Measurements from ENCODE around the gene EMILIN1. TPM values are rescaled to one million over a fixed set of nuclear protein-coding genes. Genes with fewer than 3 reads are reported as not detected.
"Not testable (repeated sequence)": the region's sequence is repeated elsewhere in the genome, so short reads cannot be mapped to it uniquely, and the experiment has no call there.

EMILIN1 gene
- total and polyA plus RNA-seq, 5 donors from 2014 or later, result 0.22 to 1.5 (median 0.70) TPM

- Histone ChIP-seq H3K36me3 (ENCODE audit: control insufficient read depth, insufficient read depth, low read length) (no peaks in the 10 kb centered on the region), H3K27me3 (ENCODE audit: control insufficient read depth, insufficient read depth, low read length) (no peaks in the 10 kb centered on the region), H3K9me3 (ENCODE audit: control insufficient read depth in 2 of 2, low read length in 2 of 2) (no peaks in the 10 kb centered on the region), H3K4me3 (ENCODE audit: low read depth, low read length) (no peak overlapping the region), H3K4me1 (ENCODE audit: control insufficient read depth, insufficient read depth, low read length, poor library complexity, severe bottlenecking) (no peaks in the 10 kb centered on the region), H3K27ac (ENCODE audit: insufficient read depth, low read length, poor library complexity, severe bottlenecking) (no peak overlapping the region)
- H3K4me3 Mint-ChIP-seq, result no peak overlapping the region
- ATAC-seq (ENCODE audit: low read depth in 2 of 2) (no peak), DNase-seq (no peak)
- no peak overlapping the region for H3K27ac Mint-ChIP-seq
- peaks cover 0 to 2% (median 0%) of the 10 kb centered on the region in 7 donors for H3K9me3 Mint-ChIP-seq
- no peaks in the 10 kb centered on the region for H3K4me1 Mint-ChIP-seq
- H3K27me3 Mint-ChIP-seq, result peaks cover 16% of the 10 kb centered on the region
- H3K36me3 Mint-ChIP-seq, result no peaks in the 10 kb centered on the region
These were observed 27.6 kb downstream of the EMILIN1 start for GRCh38 chr2:27105981-27106380.

- no peaks in the 10 kb centered on the region for H3K36me3 ChIP-seq (ENCODE audit: control insufficient read depth, insufficient read depth, low read length)
- no peaks in the 10 kb centered on the region for H3K4me1 Mint-ChIP-seq
- H3K9me3 ChIP-seq (ENCODE audit: control insufficient read depth in 2 of 2, low read length in 2 of 2), result no peaks in the 10 kb centered on the region
- H3K36me3 Mint-ChIP-seq, result no peaks in the 10 kb centered on the region
- H3K9me3 Mint-ChIP-seq, result peaks cover 0 to 2% (median 0%) of the 10 kb centered on the region in 7 donors
- H3K27me3 Mint-ChIP-seq, result peaks cover 21% of the 10 kb centered on the region
- ATAC-seq (ENCODE audit: low read depth in 2 of 2) (no peak), DNase-seq (no peak)
- no peak overlapping the region for H3K27ac ChIP-seq (ENCODE audit: insufficient read depth, low read length, poor library complexity, severe bottlenecking)
- no peak overlapping the region for H3K4me3 ChIP-seq (ENCODE audit: low read depth, low read length)
- H3K4me3 Mint-ChIP-seq, result no peak overlapping the region
- no peaks in the 10 kb centered on the region for H3K4me1 ChIP-seq (ENCODE audit: control insufficient read depth, insufficient read depth, low read length, poor library complexity, severe bottlenecking)
- H3K27me3 ChIP-seq (ENCODE audit: control insufficient read depth, insufficient read depth, low read length), result no peaks in the 10 kb centered on the region
- peak overlapping the region in 1 of 3 donors; percentile 33 for H3K27ac Mint-ChIP-seq
These were observed 29.8 kb downstream of the EMILIN1 start for GRCh38 chr2:27108221-27108620.

GRCh38 chr2:27109083-27109482, 30.7 kb downstream of the EMILIN1 start:
- Histone ChIP-seq H3K27me3 (ENCODE audit: control insufficient read depth, insufficient read depth, low read length) (no peaks in the 10 kb centered on the region), H3K4me3 (ENCODE audit: low read depth, low read length) (no peak overlapping the region), H3K27ac (ENCODE audit: insufficient read depth, low read length, poor library complexity, severe bottlenecking) (no peak overlapping the region), H3K36me3 (ENCODE audit: control insufficient read depth, insufficient read depth, low read length) (no peaks in the 10 kb centered on the region), H3K4me1 (ENCODE audit: control insufficient read depth, insufficient read depth, low read length, poor library complexity, severe bottlenecking) (no peaks in the 10 kb centered on the region), H3K9me3 (ENCODE audit: control insufficient read depth in 2 of 2, low read length in 2 of 2) (no peaks in the 10 kb centered on the region)
- H3K27ac Mint-ChIP-seq, result no peak overlapping the region
- no peak overlapping the region for H3K4me3 Mint-ChIP-seq
- peaks cover 0 to 2% (median 0%) of the 10 kb centered on the region in 7 donors for H3K9me3 Mint-ChIP-seq
- H3K36me3 Mint-ChIP-seq, result no peaks in the 10 kb centered on the region
- ATAC-seq (ENCODE audit: low read depth in 2 of 2) (no peak), DNase-seq (no peak)
- peaks cover 29% of the 10 kb centered on the region for H3K27me3 Mint-ChIP-seq
- H3K4me1 Mint-ChIP-seq, result no peaks in the 10 kb centered on the region

GRCh38 chr2:27110603-27111352, 32.4 kb downstream of the EMILIN1 start:
- not testable (repeated sequence) for H3K4me3 Mint-ChIP-seq; H3K9me3 Mint-ChIP-seq; H3K36me3 ChIP-seq (ENCODE audit: control insufficient read depth, insufficient read depth, low read length); H3K4me1 Mint-ChIP-seq; H3K27me3 ChIP-seq (ENCODE audit: control insufficient read depth, insufficient read depth, low read length); H3K4me3 ChIP-seq (ENCODE audit: low read depth, low read length); DNase-seq; ATAC-seq (ENCODE audit: low read depth in 2 of 2); H3K36me3 Mint-ChIP-seq; H3K27ac Mint-ChIP-seq; H3K4me1 ChIP-seq (ENCODE audit: control insufficient read depth, insufficient read depth, low read length, poor library complexity, severe bottlenecking); H3K9me3 ChIP-seq (ENCODE audit: control insufficient read depth in 2 of 2, low read length in 2 of 2); H3K27ac ChIP-seq (ENCODE audit: insufficient read depth, low read length, poor library complexity, severe bottlenecking)
- peaks cover 37% of the 10 kb centered on the region for H3K27me3 Mint-ChIP-seq

- H3K4me3 ChIP-seq (ENCODE audit: low read depth, low read length); H3K27ac ChIP-seq (ENCODE audit: insufficient read depth, low read length, poor library complexity, severe bottlenecking); H3K4me3 Mint-ChIP-seq; H3K36me3 ChIP-seq (ENCODE audit: control insufficient read depth, insufficient read depth, low read length); ATAC-seq (ENCODE audit: low read depth in 2 of 2); H3K9me3 Mint-ChIP-seq; H3K4me1 Mint-ChIP-seq; H3K36me3 Mint-ChIP-seq; DNase-seq; H3K4me1 ChIP-seq (ENCODE audit: control insufficient read depth, insufficient read depth, low read length, poor library complexity, severe bottlenecking); H3K9me3 ChIP-seq (ENCODE audit: control insufficient read depth in 2 of 2, low read length in 2 of 2); H3K27ac Mint-ChIP-seq; H3K27me3 ChIP-seq (ENCODE audit: control insufficient read depth, insufficient read depth, low read length): not testable (repeated sequence)
- H3K27me3 Mint-ChIP-seq, result peaks cover 41% of the 10 kb centered on the region
These were observed 33.1 kb downstream of the EMILIN1 start for GRCh38 chr2:27111392-27112078.

- DNase-seq (no peak), ATAC-seq (ENCODE audit: low read depth in 2 of 2) (no peak)
- Mint-ChIP-seq H3K9me3 (peaks cover 0 to 2% (median 0%) of the 10 kb centered on the region in 7 donors), H3K4me1 (peaks cover 0 to 12% (median 2%) of the 10 kb centered on the region in 4 donors), H3K27ac (no peak overlapping the region), H3K36me3 (no peaks in the 10 kb centered on the region), H3K27me3 (peaks cover 60% of the 10 kb centered on the region), H3K4me3 (peak overlapping the region in 1 of 4 donors; percentile 66)
- peaks cover 6% of the 10 kb centered on the region for H3K4me1 ChIP-seq (ENCODE audit: control insufficient read depth, insufficient read depth, low read length, poor library complexity, severe bottlenecking)
- no peak overlapping the region for H3K27ac ChIP-seq (ENCODE audit: insufficient read depth, low read length, poor library complexity, severe bottlenecking)
- H3K4me3 ChIP-seq (ENCODE audit: low read depth, low read length), result no peak overlapping the region
- no peaks in the 10 kb centered on the region for H3K36me3 ChIP-seq (ENCODE audit: control insufficient read depth, insufficient read depth, low read length)
- H3K27me3 ChIP-seq (ENCODE audit: control insufficient read depth, insufficient read depth, low read length), result peaks cover 9% of the 10 kb centered on the region
- H3K9me3 ChIP-seq (ENCODE audit: control insufficient read depth in 2 of 2, low read length in 2 of 2), result no peaks in the 10 kb centered on the region
These were observed 37.1 kb downstream of the EMILIN1 start for GRCh38 chr2:27115519-27115918.

GRCh38 chr2:27117995-27118524, 39.6 kb downstream of the EMILIN1 start:
- H3K9me3 ChIP-seq (ENCODE audit: control insufficient read depth in 2 of 2, low read length in 2 of 2), result no peaks in the 10 kb centered on the region
- peaks cover 9% of the 10 kb centered on the region for H3K27me3 ChIP-seq (ENCODE audit: control insufficient read depth, insufficient read depth, low read length)
- peaks cover 11% of the 10 kb centered on the region for H3K4me1 ChIP-seq (ENCODE audit: control insufficient read depth, insufficient read depth, low read length, poor library complexity, severe bottlenecking)
- Mint-ChIP-seq H3K27me3 (peaks cover 64% of the 10 kb centered on the region), H3K9me3 (peaks cover 0 to 2% (median 0%) of the 10 kb centered on the region in 7 donors), H3K36me3 (no peaks in the 10 kb centered on the region), H3K27ac (no peak overlapping the region), H3K4me3 (peak overlapping the region in 2 of 4 donors; percentile 19 to 35), H3K4me1 (peaks cover 3 to 23% (median 7%) of the 10 kb centered on the region in 4 donors)
- no peak overlapping the region for H3K27ac ChIP-seq (ENCODE audit: insufficient read depth, low read length, poor library complexity, severe bottlenecking)
- H3K36me3 ChIP-seq (ENCODE audit: control insufficient read depth, insufficient read depth, low read length), result no peaks in the 10 kb centered on the region
- DNase-seq (no peak), ATAC-seq (ENCODE audit: low read depth in 2 of 2) (no peak)
- H3K4me3 ChIP-seq (ENCODE audit: low read depth, low read length), result no peak overlapping the region
